ENCODE measurements around the gene CDK17.

- TF ChIP-seq POLR2A (IDR thresholded peaks at IDR 0.05; ENCODE audit: borderline replicate concordance, extremely low read depth, insufficient read depth, insufficient read length) (no peak), CTCF (IDR thresholded peaks at IDR 0.05 in 2 of 3, conservative IDR thresholded peaks at IDR 0.05 in 1 of 3; ENCODE audit: borderline replicate concordance in 1 of 3, insufficient read depth in 1 of 3, low read depth in 2 of 3, low read length in 2 of 3) (no peak), ZBTB33 (IDR thresholded peaks at IDR 0.05; ENCODE audit: extremely low read depth, insufficient replicate concordance, low read length) (no peak), EZH2 (IDR thresholded peaks at IDR 0.05) (no peak), SRF (IDR thresholded peaks at IDR 0.05; ENCODE audit: low read depth) (no peak), POLR2AphosphoS5 (IDR thresholded peaks at IDR 0.05; ENCODE audit: low read depth, low read length) (no peak), YY1 (IDR thresholded peaks at IDR 0.05; ENCODE audit: extremely low read depth, insufficient replicate concordance, low read depth, low read length) (no peak), EZH2phosphoT487 (IDR thresholded peaks at IDR 0.05; ENCODE audit: borderline replicate concordance) (no peak), MAX (IDR thresholded peaks at IDR 0.05) (no peak), REST (IDR thresholded peaks at IDR 0.05; ENCODE audit: low read depth) (no peak), CEBPB (IDR thresholded peaks at IDR 0.05; ENCODE audit: low read depth) (no peak), ZNF274 (IDR thresholded peaks at IDR 0.05; ENCODE audit: low read depth, low read length) (no peak), SIN3A (IDR thresholded peaks at IDR 0.05; ENCODE audit: low read depth) (no peak)
- TF ChIP-seq, protein P1, sequence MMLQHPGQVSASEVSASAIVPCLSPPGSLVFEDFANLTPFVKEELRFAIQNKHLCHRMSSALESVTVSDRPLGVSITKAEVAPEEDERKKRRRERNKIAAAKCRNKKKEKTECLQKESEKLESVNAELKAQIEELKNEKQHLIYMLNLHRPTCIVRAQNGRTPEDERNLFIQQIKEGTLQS (IDR thresholded peaks at IDR 0.05), result no peak
These were observed 91.4 kb downstream of the CDK17 start for GRCh38 chr12:96308881-96309280.

All from HCT116 (cell line).